A172 (cell line): Measurements from ENCODE around the gene OR11A1. TPM values are rescaled to one million over a fixed set of nuclear protein-coding genes. Genes with fewer than 3 reads are reported as not detected.

Experiments
- DNase-seq: peaks from one replicate; pipeline ENCODE4 v3.0.0-alpha.2; 2015; ENCODE audit warnings: low spot score
- total RNA-seq: library from RNA; depleted of rRNA; stranded (reverse); fragments of >200 nt; shearing (Covaris generic); gene quantifications from 2 replicates; pipeline ENCODE4 v1.2.3, GENCODE V29; 2014; rRNA removed

The OR11A1 gene, protein sequence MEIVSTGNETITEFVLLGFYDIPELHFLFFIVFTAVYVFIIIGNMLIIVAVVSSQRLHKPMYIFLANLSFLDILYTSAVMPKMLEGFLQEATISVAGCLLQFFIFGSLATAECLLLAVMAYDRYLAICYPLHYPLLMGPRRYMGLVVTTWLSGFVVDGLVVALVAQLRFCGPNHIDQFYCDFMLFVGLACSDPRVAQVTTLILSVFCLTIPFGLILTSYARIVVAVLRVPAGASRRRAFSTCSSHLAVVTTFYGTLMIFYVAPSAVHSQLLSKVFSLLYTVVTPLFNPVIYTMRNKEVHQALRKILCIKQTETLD
- total RNA-seq = not detected in 2 replicates

DNA sequence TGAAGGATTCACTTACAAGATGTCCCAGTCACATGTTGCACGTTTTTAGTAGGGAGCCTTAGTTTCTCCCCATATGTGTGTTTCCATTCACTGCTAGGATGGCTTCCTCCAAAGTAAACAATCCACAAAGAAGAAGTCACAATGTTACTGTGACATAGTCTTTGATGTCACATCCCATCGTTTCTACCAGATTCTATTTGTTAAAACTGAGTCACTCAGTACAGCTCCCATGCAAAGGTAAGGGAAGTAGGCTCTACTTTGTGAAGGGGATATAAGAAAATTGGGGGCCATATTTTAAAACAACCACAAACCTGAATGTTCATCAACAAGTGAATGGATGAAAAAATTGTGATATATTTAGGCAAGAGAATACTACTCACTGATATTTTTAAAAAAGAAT is at the start of gene OR11A1, which contains the start of gene OR2H1:
TSS of gene OR11A1 (minus strand) at position 101 of the 400 bp plus-strand sequence. CDS start 29,430 bp downstream, outside the sequence.
TSS of gene OR2H1 (plus strand) at position 185 of the 400 bp plus-strand sequence. CDS start 4,615 bp downstream, outside the sequence.
- DNase-seq = no peak

DNA sequence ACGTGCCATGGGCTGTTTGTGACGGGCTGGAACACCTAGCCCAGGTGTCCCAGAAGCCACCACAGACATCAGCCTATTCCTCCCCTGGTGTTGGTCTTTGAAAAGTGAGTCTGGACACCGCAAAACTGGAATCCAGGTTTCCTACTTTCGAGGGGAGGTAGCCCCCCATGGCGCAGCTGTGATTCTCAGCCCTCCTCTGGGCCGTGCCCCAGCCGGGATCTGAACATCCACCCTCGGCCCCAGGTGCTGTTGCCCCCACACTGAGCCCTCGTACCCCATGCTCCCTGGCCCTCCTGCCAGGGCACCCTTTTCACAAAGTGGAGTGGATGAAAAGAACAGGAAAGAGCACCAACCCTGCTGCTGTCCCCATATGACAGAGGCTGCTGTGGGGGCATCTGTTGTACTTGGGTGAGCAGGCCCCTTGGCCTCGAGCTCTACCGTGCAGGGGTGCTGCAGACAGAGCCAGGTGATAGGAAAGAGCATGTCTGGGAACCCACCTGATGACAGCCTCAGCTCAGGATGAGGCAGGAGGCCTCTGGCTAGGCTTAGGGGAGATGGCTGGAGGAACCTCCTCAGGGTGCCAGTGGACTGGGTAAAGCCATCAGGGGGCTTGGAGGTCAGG is 49.7 kb upstream of the OR11A1 start:
- DNase-seq = no peak

DNA sequence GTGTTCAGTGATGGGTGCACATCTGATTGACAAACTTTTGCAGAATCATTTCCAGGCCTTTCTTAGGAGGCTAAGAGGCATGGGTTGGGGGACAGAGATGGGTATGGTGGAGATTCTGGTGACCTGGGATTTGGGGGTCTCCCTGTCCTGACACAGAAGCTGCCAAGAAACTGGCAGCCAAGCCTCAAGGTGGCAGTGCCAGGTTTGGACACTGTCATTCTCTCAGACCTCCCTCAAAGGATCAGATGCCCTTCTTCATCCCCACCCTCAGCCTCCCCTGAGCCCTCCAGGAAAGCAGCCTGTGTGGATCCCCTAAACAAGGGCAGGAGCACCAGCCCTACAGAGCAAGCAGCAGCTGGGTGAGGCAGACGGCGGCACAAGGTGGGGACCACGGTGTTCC is 48.9 kb upstream of the OR11A1 start:
- DNase-seq = no peak

DNA sequence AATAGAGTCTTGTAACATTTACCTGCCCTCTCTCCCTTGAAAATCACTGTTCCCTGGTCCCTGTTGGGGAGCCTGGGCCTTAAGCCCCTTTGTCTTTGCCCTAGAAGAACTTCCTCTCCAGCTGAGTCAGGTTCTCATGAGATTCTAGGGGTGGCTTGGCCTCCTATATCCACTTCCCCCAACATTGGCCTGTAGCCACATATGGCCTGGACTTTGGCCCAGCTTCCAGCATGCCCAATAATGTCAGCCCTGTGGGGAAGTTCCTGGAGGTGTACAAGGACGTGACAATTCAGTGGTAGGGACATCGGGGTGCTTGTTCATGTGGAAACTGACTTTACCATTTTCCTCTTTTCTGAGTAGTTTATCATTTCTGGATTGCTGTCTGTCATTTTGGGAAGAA is 48.1 kb upstream of the OR11A1 start:
- no peak for DNase-seq

DNA sequence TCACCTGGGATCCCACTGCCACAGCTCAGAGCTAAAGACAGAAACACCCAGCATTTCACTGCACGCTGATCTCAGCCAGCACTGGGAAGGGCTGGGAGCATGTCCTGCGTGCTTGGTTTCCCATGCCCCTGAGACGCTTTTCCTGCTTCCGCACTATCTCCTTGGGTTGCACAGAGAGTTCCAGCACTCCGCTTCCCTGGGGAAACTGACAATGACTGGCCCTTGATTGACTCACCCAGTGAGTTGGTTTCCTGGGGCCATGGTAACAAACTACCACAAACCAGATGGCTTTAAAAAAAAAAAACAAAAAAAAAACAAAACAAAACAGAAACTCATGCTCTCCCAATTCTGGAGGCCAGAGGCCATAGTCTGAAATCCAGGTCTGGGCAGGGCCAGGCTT is 45.7 kb upstream of the OR11A1 start:
- peak; percentile 2 for DNase-seq

DNA sequence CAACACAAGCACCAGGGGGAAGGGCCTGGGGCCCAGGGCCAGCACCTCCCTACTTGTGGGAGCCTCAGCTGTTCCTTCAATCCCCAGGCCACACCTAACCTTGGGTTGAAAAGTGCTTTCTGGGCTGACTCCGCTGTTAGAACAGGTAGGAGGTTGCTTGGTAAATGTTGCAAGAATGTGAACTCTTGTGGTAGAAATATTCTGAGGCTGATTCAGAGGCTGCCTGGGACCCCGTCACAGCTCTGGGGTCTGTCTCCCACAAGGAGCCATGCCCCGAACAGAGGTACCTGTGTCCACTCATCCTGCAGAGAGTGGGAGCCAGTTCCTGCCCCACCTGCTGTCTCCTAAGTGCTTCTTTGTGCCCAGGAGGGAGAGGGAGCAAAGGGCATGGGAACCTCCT is 45.3 kb upstream of the OR11A1 start:
- DNase-seq = no peak

DNA sequence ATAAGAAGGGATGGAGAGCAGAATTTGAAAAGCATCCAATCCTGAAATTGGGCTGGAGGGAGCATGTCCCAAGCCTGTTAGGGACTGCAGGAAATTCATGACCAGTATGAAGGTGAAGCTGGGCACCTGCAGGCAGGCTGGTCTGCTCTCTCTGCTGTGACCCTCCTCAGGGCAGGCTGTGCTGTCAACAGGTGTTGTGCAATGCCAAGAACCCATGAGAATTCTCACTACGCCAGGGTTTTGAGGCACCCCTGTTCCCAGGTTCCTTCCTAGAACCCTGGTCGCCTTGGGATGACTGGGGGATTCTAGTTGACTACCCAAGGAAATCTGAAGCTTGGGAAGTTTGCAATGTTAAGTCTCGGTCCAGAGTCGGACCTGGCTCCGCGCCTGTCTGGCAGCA is 44.2 kb upstream of the OR11A1 start:
- DNase-seq = no peak

DNA sequence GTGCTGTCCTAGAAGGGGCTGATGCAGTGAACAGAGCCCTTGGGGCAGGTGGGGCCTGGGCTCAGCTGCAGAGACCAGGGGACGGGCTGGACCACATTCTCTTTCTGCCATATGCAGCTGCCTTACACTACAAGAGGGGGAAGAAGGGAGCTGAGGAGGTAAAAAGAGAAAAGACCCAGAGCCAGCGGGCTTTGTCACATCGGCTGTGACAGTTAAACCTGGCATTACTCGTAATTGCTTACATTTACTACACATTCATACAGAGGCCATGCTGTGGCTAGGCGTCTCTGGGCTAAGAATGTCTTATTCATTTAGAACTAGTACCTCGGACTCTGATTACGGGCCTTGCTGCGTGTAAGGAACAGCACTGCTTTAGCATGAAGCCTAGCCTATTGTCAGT is 43.7 kb upstream of the OR11A1 start:
- DNase-seq = no peak

DNA sequence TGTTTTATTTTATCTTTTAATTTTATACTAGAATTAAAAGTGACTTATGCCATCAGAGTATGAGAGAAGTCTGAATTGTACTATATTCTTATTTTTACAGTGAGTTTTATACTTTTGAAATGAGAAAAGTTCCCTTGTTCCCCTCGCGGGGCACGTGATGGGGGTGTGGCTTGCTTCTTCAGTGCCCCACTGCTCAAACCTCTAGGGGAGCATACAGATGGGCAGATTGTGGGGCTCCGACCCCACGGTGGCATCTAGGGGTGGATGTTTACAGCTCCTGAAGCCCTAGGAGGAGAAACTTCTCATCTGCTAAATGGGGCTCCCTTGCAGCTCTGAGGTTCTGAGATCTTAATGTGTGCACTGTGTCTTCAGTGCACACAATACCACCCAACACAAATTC is 42.8 kb upstream of the OR11A1 start:
- DNase-seq = no peak

DNA sequence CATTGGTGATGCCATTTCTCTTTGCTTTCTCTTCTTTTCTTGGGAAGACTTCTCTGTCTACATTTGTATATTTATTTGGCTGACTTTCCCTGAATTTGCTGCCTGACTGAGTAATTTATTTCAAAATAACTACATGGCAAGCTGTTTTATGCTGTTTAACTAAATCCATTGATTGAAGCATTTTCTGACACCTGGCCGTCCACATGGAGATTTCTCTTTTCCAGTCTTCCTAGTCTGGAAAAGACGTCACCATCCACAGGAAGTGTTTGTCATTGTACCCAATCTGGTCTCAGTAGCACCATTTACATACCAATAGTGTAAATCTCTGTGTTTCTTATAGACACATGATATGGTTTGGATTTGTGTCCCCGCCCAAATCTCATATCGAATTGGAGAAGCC is 40.1 kb upstream of the OR11A1 start:
- DNase-seq = no peak

DNA sequence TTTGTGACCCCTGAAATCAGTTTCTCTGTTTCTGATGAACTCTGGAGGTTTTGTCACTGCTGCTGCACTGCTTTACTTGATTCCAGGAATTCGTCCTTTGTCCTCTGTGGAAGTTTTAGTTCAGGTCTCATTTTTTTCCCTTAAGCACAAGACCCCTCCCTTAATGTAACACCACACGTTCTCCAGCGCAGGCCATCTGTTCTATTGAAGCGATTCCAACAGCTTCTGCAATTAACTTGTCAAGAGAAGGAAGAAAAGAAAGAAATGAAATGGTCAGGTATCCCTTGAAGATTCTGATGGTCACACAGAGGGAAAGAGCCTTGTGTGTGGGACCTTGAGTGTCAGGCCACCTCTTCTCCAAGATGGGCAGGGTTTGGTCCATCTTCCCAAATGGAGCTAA is 38.7 kb upstream of the OR11A1 start:
- DNase-seq = no peak

DNA sequence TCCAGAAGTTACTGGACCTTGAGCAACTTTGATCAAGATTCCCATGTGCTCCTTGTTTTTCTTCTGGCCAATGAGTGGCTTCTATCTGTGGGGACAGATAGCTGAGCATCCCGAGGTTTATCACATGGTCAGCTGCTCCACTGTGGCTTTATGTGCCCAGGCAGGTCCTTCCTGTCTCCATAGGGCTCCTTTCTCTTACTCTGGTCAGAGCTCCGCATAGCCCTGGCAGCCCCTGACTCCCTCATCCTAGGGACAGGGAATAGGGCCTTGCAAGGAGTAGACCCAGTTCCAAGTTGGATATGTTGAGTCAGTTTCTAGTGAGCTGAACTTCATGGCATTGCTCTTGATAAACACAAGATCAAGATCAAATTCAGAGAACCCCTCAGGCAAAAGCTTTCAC is 37.3 kb upstream of the OR11A1 start:
- no peak for DNase-seq

DNA sequence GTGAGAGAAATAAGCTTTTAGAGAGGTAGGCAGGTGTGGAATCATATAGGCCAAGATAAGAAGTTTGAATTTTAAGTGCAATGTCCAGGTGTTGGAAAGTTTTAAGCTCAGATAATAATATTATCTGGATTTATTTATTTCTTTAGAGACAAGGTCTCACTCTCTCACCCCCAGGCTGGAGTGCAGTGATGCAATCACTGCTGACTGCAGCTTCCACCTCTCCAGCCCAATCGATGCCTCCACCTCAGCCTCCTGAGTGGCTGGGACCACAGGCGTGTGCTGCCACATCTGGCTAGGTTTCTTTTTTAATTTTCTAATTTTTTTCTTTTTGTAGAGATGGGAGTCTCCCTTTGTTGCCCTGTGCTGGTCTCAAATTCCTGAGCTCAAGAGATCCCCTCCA is 36.4 kb upstream of the OR11A1 start:
- DNase-seq = no peak

DNA sequence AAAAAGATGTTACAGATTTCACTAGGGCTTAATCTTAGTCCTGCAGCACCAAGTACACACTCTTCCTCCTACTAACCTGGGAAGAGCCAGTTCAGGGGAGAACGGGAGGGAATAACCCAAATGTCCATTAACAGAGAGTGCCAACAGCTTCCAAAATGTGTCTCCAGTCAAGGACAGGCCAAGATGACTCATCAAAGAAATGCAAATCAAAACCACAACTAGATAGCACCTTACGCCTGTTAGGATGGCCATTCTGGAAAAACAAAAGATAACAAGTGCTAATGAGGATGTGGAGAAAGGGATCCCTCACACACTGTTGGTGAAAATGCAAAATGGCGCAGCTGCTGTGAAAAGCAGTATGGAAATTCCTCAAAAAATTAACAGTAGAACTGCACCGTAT is 34.7 kb upstream of the OR11A1 start:
- DNase-seq = no peak

DNA sequence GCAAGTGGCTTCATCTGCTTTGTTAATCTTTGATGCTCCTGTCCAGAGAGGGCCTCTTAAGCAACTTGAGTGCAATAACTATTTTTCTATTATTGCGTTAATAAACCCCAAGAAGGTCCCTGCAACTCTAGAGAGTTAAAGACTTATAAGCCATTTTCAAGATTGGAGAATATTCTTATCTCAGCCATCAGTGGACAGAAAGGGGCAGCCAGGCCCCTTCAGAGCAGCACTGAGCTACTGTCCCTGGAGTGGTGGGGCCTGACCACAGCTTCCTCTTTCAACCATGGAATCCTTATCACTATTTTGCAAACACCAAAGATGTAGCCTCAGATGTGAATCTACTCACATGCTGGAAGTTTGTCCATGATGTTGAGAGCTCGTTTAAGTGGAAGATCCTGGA is 33.7 kb upstream of the OR11A1 start:
- DNase-seq = no peak

DNA sequence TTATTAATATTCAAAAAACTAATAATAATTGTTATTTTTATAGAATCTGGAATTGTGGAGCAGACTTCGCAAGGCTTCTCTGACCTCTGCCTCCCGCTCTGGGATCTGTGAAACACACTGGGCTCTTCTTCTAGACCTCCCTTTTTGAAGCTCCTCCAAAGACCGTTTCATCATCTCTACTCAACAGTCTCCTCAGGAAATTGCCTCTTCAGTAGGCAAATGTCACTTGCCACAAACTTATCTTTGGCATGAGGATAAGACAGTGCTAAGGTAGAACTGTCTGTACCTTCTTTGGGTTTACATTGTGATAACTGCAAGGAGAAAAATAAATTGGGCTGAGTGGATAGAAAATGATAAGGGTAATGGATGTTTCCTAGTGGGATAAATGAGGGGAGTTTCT is 33.2 kb upstream of the OR11A1 start:
- DNase-seq = no peak

DNA sequence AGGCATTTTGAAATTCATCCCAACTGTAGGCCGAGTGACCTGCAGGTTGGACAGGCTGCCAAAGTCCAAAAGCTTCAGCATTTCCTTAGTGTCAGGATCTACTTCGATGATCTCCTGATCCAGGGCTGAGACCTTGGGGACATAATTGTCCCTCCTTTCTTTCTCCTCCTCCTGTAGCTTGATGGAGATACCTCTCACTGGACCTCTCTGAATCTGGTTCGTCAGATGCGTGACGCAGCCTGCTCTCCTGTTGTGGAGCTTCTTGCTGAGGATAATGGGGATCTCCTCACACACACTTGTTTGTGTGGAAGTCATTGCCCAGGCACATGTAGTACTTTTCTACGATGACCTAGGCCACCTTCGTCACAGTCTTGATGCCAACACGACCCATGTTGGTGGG is 32.4 kb upstream of the OR11A1 start:
- DNase-seq = no peak

DNA sequence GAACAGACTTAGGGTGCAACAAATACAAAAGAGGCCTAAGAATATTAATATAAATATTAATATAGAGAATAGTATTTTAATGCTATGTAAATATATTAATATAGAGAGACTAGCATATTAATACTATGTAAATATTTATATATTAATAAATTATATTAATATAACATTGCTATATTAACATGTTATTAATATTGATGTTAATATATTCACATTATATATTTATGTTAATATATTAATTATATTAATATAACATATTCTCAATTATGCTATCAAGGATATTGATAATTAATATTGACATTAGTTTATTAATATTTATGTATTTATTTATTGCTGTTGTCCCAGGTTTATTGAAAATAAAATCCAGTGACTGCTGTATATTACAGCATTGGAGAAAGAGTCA is 32.0 kb upstream of the OR11A1 start:
- DNase-seq = no peak

DNA sequence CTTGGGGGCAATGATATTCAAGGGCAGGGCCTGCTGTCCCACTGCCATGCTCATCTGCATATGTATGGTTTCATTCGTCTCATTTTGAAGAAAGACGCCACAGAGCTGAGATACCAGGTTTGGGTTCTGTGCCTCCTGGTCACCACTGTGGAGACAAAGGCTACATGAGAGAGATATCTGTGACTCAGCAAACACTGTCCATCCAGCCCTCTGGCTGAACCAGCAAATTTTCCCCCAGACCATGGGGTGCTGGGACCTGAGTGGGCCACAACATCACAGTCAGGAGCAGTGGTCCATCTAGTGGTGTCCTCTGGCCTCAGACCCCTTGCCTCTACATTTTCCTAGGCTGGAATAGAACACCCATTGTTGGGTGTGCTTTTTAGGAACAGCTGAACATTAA is 30.8 kb upstream of the OR11A1 start, which contains the start of gene MAS1L:
TSS of gene MAS1L (minus strand) at position 297 of the 400 bp plus-strand sequence. CDS start at position 243, 54 bp downstream.
- no peak for DNase-seq

DNA sequence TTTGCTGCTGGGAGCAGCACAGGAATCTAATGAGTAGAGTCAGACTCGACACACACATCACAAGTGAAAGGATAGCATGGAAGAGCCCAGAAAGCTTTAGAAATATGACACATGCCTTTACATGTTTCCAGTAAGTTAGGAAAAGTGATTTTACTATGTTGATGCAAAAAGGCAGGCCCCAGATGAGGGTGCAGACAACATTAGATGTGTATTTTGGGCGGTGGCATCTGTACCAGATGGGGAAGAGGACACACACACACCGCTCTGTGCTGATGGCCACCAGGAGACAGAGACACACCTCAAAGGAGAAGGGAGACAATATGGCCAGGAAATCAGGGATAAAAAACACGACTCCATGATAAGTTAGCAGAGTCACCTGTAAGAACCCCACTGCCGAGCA is 30.3 kb upstream of the OR11A1 start:
- DNase-seq = no peak

DNA sequence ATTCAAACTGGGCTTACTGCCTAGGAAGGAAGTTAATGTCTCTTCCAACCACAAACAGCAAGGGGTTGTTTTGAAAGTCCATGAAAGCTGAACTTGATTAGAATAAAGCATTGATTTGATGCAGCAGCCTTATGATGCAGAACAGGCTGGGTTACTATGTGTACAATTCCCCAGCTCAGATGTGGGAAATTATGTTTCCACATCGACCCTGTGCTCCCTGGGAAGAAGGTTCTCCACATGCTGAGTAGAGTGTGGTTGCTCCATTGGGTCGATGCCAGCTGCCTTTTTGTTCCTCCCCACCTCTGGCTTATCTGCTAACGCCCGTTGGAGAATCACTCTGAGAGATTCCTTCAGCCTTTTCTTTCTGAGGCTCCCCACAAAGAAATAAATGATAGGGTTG is 29.7 kb upstream of the OR11A1 start:
- DNase-seq = no peak

DNA sequence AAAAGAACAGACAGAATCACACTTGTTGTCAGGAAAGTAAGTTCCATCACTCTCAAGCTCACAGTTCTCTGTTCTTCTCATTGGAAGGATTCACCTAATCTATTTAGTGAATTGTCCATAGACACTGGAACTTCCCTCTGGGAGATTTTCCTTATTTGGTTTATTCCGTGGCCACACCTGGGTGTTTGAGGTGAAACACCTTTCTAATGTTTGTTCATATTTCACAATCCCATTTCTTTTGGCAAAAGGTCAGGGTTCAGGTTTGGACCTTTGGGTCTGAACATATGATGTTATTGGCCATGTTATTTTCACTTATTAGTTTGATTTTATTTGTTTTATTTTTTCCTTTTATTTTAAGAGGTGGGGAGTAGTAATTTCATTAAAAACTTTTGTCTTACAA is 26.9 kb upstream of the OR11A1 start:
- no peak for DNase-seq

DNA sequence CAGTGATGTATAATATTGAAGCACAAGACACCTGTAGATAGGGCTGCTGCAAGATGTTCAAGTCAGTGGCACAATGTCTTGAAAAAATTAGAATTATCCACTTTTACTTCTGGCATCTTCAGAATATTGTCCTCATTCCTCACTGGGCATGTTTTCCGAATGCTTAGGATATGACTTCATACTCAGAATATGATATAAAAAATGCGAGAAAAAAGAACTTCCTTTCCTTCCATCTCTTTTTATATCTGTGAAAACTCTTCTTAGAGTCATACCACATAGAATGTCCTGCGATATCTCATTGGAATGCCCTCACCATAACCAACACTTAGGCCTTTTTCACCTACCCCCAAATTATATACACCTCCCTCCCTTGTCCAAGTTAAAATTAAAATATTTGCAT is 26.3 kb upstream of the OR11A1 start:
- no peak for DNase-seq

DNA sequence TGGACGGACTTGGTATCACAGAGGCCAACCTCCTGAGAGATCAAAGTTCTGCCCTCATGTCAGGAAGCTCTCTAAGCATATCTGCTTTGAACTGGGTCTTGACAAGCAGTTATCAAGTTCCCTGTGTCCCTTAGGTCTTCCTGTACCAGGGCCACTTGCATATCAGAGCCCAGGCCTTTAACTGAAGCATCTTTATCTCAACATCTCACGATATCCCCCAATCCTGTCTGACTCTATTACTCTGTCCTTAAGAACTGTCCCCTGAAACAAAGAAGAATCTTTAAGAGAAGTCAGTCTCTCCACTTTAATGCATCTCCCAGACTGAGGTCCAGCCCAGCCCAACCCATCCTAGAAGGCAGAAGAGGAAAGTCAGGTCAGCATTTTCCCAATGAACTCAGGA is 22.7 kb upstream of the OR11A1 start:
- no peak for DNase-seq
